DMS79 treated with DMSO at 0.1 percent for 48 hours (cell line): Measurements from ENCODE around the gene KCNMA1.

Experiments
- DNase-seq: peaks from one replicate; lab custom pipeline; 2025; lab: John Stamatoyannopoulos, UW

KCNMA1 gene

GRCh38 chr10:77507291-77507880 lies 130.2 kb downstream of the KCNMA1 start:
- DNase-seq = no peak

- DNase-seq = no peak
Observed at GRCh38 chr10:77506517-77507200, 130.9 kb downstream of the KCNMA1 start.

- DNase-seq = no peak
Observed at GRCh38 chr10:77505431-77506334, 131.9 kb downstream of the KCNMA1 start.

GRCh38 chr10:77504873-77505257 lies 132.7 kb downstream of the KCNMA1 start:
- DNase-seq = no peak

GRCh38 chr10:77504196-77504872 lies 133.3 kb downstream of the KCNMA1 start:
- no peak for DNase-seq

- no peak for DNase-seq
Observed at GRCh38 chr10:77501846-77502261, 135.8 kb downstream of the KCNMA1 start.

- no peak for DNase-seq
Observed at GRCh38 chr10:77501152-77501845, 136.3 kb downstream of the KCNMA1 start.

- no peak for DNase-seq
Observed at GRCh38 chr10:77500754-77501151, 136.9 kb downstream of the KCNMA1 start.

- no peak for DNase-seq
Observed at GRCh38 chr10:77498829-77499228, 138.8 kb downstream of the KCNMA1 start.

GRCh38 chr10:77498210-77498609 lies 139.4 kb downstream of the KCNMA1 start:
- no peak for DNase-seq

GRCh38 chr10:77497748-77498147 lies 139.9 kb downstream of the KCNMA1 start:
- DNase-seq = no peak

- no peak for DNase-seq
Observed at GRCh38 chr10:77496941-77497420, 140.6 kb downstream of the KCNMA1 start.

GRCh38 chr10:77494756-77495541 lies 142.7 kb downstream of the KCNMA1 start:
- no peak for DNase-seq

GRCh38 chr10:77494327-77494726 lies 143.3 kb downstream of the KCNMA1 start:
- no peak for DNase-seq

- DNase-seq = no peak
Observed at GRCh38 chr10:77493851-77494261, 143.8 kb downstream of the KCNMA1 start.

GRCh38 chr10:77493239-77493806 lies 144.3 kb downstream of the KCNMA1 start:
- no peak for DNase-seq

- DNase-seq = no peak
Observed at GRCh38 chr10:77492368-77492994, 145.1 kb downstream of the KCNMA1 start.

GRCh38 chr10:77490534-77491314 lies 146.9 kb downstream of the KCNMA1 start:
- DNase-seq = no peak

GRCh38 chr10:77486517-77486916 lies 151.1 kb downstream of the KCNMA1 start:
- DNase-seq = no peak
